Kasumi-1 (cell line): Measurements from ENCODE around the gene SLC15A1.
A peak's percentile ranks its signal among the peaks of the same experiment; 100 is the strongest.

ENCODE experiments used
- DNase-seq, 2 experiments: peaks; one replicate each; lab custom pipeline; 2025; lab: John Stamatoyannopoulos, UW

SLC15A1 gene

DNA sequence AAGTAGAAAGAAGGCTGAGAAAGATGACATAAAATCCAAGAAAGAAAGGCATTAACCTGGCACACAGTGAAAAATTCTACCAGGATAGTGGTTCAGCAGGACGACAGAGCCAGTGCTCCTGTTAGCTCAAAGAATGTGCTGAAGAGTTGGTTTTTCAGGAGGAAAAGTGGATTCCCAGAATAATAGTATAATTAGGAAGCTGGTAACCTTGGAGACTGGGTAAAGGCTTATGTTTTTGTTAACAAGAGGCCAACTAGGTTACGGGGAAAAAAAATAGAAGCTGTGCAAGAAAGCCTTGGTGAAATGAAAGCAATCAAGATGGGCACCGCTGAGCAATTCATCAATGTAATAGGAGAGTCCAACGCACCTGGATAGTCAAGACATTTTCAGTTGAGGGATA, 54.7 kb downstream of the SLC15A1 start:
- no peak for DNase-seq

- no peak for DNase-seq
These were observed 58.7 kb downstream of the SLC15A1 start for GRCh38 chr13:98693756-98694155.

- DNase-seq: no peak
These were observed 61.1 kb downstream of the SLC15A1 start for GRCh38 chr13:98691360-98691759.

DNA sequence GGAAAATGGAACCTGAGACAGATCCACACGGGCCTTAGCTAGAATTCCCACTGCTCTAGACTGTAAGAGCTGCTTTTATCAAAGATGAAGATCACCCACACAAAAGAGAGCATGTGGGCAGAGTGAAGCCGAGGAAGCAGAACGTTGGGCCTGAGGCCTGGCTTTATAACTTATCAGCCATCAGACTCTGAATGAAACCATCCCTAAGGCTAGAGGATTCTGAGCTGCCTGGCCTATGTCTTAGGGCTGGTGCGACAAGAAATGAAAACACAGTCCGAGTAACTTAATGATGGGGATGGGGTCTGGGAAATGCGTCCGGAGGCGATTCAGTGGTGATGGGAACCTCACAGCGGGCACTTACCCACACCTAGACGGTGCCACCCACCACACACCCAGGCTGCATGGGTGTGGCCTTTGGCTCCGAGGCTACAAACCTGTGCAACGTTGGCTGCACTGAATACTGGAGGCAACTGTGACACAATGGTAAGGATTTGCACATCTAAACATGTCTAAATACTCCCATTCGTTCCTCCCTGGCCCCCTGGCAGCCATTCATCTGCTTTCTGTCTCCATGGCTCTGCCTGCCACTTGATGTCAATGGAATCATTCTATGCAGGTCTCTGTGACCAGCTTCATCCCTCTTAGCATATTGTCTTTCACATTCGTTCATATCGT, 62.0 kb downstream of the SLC15A1 start:
- no peak for DNase-seq

DNA sequence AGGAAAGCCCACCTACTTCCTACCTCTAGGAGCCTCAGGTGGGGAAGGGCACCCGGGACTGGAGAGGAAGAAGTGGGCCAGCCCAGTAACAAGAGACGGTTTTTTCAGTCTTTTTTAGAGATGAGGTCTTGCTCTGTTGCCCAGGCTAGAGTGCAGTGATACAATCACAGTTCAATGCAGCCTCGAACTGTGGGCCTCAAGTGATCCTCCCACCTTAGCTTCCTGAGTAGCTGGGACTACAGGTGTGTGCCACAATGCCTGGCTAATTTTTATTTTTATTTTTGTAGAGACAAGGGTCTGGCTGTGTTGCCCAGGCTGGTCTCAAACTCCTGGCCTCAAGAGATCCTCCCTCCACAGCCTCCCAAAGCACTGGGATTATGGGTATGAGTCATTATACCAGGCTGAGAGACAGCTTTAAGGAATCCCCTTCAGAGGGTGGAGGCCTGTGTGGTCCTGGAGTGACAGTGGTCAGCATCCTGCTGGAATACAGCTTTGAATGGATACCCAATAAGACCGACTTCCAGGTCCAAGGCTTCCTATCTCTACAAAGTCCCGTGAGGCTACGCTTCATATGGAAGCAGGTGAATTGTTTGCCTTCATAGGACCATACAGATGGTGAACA, 63.0 kb downstream of the SLC15A1 start:
- DNase-seq: no peak

DNA sequence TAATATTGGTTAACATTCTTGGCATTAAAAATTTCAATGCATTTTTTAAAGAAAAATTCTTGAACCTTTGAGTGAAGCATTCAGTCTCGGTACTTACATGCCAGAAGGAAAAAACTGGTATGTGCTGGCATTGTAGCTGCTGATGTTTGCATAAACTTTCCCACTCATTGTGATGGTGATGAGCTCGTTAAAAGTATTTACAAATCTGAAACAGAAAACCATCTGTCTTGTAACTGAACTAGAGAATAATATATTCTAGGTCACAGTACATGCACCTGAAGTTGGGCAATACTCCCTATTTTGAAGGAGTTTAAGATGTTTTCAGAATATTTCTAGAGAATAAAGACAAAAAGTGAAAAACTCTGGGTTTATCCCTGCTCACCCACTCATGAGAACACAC, 64.1 kb downstream of the SLC15A1 start:
- no peak for DNase-seq

DNA sequence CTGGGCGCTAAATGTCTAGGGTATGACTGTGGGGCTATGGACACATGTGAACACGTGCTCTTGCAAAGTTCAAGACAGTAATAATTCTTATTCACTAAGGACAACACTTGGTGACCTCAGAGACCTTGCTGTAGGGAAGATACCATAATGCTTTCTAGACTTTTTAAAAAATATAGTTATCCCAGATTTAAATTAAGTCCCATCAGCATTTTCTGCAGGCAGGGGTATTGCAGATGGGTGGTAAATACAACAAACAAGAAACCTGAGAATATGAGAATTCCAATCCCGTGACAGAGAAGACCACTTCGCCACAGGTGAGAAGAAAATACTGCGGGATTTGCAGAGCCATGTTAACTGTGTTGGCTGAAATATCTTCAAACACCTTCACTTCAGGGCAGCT, 65.2 kb downstream of the SLC15A1 start:
- DNase-seq: no peak

DNA sequence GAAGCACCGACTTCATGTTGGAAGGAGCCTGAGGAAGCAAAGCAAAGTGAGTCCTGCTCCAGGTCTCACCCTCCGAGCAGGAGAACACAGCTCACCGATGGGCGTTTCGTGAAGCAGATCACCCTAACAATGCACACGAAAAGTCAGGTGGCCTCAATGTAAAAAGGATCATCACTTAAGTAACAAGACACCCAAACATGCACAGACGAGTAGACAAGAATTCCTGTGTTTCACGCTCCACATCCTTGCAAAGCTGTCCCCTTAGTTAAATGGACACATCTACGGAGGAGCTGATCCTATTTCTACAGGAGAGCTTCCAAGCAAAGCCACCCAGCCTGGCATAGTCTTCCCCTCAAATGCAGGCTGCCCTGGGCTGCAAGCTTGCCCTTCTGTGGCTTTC, 66.2 kb downstream of the SLC15A1 start:
- DNase-seq: no peak

DNA sequence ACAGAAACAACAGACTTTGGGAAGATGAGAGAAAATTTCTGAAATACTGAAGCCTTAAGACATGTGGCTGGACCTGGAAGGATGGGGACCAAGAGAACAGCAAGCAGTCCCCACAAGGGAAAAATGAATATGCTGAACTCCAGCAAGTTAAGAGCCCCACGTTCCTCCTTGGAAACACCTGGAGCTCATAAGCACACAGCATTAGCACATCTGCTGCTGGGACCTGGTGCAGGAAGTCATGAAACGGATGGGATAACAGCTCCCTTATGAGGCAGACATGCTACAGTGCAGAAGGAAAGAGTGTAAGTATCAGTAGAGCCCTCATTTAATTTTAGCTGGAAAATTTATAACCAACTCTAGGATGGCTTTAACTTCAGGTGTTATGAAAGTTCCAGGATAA, 67.3 kb downstream of the SLC15A1 start:
- DNase-seq: no peak

DNA sequence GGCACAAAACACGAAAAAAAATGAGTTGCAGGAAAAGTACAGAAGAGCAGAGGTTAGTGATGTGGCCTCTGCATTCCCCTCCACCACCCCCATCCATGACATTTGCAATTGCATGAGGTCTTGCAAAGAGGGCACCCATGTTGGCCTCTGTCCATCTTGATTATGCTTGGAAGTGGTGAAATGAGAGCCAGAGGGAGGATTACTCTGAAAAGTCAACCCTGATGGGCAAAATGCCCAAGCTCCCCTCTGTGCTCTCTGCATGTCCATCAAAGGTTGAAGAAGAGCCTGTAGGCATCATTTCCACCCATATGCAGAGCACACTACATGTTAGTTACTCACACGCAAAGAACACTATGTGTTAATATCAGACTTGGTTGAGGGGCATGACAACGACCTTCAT, 71.4 kb downstream of the SLC15A1 start:
- no peak for DNase-seq

DNA sequence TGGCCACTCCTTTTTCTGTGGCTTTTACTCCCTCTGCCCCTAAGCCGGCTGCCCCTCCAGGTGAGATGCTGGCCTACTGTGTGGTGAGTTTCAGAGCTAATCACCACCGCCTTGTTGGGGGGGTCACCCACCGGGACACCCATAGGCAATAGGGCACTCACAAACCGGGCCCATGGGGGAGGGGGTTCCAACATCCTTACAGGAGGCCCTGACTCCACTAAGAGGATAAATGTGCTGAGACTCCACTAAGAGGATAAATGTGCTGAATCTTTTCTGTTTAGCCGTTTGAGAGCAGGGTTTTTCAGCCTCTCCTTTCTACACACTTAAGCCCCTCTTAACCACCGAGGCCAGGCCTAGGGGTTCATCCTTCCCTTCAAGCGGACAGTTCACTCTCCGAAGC, 73.7 kb downstream of the SLC15A1 start:
- DNase-seq: no peak

GRCh38 chr13:98677398-98677797, 75.1 kb downstream of the SLC15A1 start:
- DNase-seq: no peak

- no peak for DNase-seq
These were observed 76.2 kb downstream of the SLC15A1 start for GRCh38 chr13:98676239-98676638.

DNA sequence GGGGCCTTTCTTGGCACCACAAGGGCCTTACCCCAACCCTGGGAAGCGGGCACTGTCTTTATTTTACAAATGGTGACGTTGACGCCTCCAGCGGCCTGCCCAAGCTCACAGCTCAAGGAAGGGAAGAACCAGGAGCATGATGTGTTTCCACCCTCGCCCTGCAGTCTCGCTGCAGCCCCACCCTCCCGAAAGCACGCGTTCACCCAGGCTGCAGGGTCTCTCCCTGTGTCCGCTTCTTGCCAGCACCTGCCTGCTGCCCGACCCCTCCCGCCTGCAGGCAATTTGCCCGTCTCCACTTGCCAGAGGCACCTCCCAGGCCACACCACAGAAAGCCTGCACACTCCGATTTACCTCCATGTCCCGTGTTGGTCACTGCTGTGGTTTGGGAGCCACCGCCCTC, 76.6 kb downstream of the SLC15A1 start:
- DNase-seq: no peak

DNA sequence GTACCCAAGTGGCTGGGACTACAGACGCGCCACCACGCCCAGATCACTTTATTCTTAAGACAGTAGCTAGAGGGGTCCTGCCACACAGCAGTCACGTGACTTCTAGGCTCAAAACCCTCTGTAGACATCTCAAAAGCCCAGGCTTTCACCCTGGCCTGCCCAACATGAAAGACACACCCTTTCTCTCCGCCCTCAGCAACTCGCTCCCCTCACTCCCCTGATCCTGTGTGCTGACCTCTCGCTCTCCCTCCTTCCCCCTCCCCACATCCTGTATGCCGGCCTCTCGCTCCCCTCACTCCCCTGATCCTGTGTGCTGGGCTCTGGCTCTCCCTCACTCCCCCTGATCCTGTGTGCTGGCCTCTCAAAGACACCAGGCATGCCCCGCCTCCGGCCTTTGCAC, 77.4 kb downstream of the SLC15A1 start:
- DNase-seq: no peak

DNA sequence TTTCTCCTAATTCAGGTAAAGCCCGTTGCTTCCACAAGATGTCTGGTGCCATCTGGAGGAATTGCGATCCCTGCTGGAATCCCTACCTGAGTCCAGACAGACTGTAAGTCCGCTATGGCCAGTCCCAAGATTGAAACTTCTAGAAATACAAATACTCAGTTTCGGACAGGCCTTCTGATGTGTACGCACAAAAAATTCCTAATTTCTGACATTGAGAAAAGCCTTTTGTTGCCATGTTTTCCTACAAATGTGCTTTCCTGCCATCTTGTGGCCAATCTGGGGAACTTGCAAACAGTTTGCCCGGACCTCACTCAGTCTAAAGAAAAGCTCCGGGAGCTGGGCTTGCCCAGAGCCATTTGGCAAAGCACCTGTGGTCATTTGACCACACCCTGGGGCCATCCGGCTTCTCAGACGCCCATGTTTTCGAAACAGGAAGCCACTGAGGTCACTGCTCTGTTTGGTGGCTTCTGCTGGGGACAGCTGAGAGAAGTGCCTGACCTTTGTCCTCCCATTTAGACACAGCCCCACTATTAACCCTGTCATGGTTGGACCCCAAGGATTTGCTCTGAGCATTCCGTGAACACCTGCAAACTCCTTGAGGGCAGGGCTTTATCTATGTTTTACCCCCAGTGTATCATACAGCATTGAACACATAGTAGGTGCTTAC, 79.4 kb downstream of the SLC15A1 start:
- DNase-seq: peak; percentile 57 to 79

GRCh38 chr13:98668155-98668554, 84.3 kb downstream of the SLC15A1 start:
- DNase-seq: no peak

DNA sequence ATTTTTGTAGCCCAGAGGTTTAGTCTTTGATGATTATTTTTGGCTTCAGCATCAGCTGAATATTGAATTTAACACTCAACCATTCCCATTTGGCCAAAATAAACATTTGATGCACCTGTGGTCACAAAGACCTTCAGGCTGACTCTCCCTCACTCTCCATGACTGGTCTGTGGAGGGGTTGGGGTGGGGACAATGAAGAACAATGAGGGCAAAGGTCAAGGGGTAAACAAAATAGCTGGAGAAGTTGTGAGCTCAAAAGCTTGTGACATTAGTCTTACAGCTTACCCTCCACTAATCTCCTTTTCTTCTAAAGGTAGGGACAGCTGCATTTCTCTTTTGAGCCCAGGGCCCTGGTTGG, 86.9 kb downstream of the SLC15A1 start:
- no peak for DNase-seq

GRCh38 chr13:98664924-98665637, 87.4 kb downstream of the SLC15A1 start:
- DNase-seq: no peak

DNA sequence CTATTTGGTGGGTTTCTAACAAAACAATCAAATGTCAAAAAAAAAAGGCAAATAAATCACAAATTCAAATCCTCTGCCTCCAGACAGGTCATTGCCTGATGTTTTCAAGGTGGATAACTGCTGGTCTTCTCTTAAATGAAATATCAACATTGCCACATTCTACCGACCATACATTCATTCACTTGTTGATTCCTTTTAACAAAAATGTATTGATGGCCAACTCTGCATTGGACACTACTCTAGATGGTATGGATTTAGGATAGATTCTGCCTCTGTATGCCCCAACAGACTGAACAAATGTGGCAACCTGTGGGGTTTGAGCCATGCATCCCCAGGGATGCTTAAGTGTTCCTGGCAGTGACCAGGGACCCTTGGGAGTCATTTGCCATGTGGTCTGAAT, 88.0 kb downstream of the SLC15A1 start:
- no peak for DNase-seq

DNA sequence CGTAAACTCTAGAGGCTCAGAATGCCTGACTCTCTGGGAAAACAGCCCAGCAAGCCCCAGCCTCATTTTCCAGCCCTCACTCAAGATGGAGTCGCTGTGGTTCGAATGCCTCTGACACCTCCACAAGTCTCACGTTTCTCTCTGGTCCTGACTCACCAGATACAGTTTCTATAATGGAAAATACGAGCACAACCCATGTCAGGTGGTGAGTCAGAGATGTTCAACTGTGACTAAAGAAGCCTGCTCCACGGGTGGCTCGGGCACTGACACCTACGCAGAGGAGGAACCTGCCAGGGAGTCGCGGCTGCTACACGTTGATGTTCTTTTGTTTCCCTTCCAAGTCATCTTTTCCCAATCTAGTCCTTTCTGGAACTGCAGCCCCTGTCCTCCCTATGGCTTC, 88.4 kb downstream of the SLC15A1 start:
- DNase-seq: no peak

- DNase-seq: no peak
These were observed 94.3 kb downstream of the SLC15A1 start for GRCh38 chr13:98658131-98658530.

DNA sequence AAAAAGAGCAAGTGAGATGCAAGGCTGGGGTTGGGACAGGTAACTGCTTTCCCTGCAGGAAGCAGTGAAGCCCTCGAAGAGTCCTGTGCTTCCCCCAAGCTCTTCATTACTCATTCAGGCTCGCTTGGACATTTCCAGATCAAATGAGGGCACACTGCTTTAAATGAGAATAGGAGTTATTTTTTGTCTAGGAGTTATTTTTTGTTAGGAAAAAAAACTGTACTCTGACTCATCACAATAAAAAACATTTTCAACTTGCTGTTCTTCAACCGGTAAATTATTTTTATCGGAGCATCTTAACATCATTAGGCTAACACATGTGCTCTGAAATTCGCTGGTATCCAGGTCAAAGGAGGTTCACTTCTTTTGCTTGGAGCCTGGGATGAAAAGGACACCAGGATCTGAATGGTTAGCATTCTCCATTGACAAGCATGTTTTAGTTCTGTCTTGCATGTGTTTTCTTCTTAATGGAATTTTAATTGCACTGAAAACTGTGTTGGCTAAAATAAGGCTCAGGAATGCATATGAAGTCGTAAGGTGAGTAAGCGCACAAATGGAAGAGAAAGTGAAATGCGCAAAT, 94.9 kb downstream of the SLC15A1 start:
- no peak for DNase-seq
